HL-60 (cell line): ENCODE results near the gene MLXIP.

ENCODE experiments used
- DNase-seq, 2 experiments: peaks; one replicate each; pipeline ENCODE4 v3.0.0-alpha.2; 2010 to 2020; ENCODE audit warnings: low read depth in 1 of 2, low spot score in 1 of 2
- H3K27ac ChIP-seq: fragments of 250-450 bp; sonication (Bioruptor Pico); replicated peaks from 2 replicates; pipeline ENCODE4 v1.5.1; 2020; ENCODE audit warnings: mild to moderate bottlenecking, moderate library complexity
- H3K27me3 ChIP-seq: fragments of 250-450 bp; sonication (Bioruptor Pico); 2 replicates; pipeline ENCODE4 v1.5.1; 2021; ENCODE audit warnings: mild to moderate bottlenecking, moderate library complexity; ENCODE audit not compliant: insufficient read depth, poor library complexity, severe bottlenecking
- H3K4me3 ChIP-seq: replicated peaks from 2 replicates; pipeline ENCODE4 v1.5.1; 2011; ENCODE audit warnings: mild to moderate bottlenecking, control low read depth, low read length; ENCODE audit not compliant: insufficient read depth
- GABPA ChIP-seq: IDR thresholded peaks from 2 replicates; pipeline ENCODE4 v1.6.1; 2012; ENCODE audit warnings: low read depth
- POLR2AphosphoS5 ChIP-seq: IDR thresholded peaks from 2 replicates; pipeline ENCODE4 v1.6.1; 2012; ENCODE audit warnings: low read depth
- SPI1 ChIP-seq: IDR thresholded peaks from 2 replicates; pipeline ENCODE4 v1.6.1; 2012; ENCODE audit warnings: low read depth, mild to moderate bottlenecking, borderline replicate concordance
- TF ChIP-seq, protein P1 (sequence below): IDR thresholded peaks from one replicate; pipeline ENCODE4 v1.5.1; 2011; ENCODE audit warnings: low read length, control low read depth, inconsistent platforms; ENCODE audit not compliant: insufficient read depth
- TF ChIP-seq, protein P2 (sequence below): IDR thresholded peaks from 2 replicates; pipeline ENCODE4 v1.6.1; 2012; ENCODE audit warnings: low read depth; ENCODE audit not compliant: insufficient replicate concordance

The MLXIP gene

DNA sequence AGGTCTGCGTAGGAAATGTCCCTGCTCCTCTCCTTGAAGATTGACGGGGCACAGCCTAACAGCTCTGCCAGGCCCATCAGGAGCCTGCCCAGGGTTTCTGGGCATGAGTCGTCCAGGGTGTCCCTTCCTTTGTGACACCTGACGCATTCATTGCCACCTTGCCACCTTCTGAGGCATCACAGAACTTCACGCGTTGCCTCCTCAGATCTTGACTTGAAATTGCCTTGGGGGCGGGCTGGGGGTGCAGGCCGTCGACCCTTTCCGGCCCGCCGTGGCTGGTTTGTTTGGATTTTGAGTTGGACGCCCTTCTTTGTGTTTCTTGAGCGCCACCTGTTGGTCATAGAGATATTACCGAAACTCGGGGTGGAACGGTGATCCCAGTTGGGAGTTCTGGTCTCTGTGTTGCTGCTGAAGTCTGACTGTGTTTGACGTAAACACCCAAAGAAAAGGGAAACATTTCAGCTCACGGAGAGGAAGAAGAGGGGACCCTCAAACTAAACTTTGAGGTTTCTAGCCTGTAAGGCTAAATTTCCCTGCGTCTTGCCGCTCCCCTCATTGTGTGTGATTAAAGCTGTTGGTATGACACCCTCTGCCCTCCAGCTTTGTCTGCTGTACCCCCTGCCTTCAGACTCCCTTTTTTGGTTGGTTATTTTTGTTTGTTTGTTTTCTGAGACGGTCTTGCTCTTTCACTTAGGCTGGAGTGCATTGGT lies 44.6 kb downstream of the MLXIP start:
- no peak overlapping the region for H3K27ac ChIP-seq
- no peaks in the 10 kb centered on the region for H3K27me3 ChIP-seq
- TF ChIP-seq, protein P1, sequence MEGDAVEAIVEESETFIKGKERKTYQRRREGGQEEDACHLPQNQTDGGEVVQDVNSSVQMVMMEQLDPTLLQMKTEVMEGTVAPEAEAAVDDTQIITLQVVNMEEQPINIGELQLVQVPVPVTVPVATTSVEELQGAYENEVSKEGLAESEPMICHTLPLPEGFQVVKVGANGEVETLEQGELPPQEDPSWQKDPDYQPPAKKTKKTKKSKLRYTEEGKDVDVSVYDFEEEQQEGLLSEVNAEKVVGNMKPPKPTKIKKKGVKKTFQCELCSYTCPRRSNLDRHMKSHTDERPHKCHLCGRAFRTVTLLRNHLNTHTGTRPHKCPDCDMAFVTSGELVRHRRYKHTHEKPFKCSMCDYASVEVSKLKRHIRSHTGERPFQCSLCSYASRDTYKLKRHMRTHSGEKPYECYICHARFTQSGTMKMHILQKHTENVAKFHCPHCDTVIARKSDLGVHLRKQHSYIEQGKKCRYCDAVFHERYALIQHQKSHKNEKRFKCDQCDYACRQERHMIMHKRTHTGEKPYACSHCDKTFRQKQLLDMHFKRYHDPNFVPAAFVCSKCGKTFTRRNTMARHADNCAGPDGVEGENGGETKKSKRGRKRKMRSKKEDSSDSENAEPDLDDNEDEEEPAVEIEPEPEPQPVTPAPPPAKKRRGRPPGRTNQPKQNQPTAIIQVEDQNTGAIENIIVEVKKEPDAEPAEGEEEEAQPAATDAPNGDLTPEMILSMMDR: peak; percentile 57
- TF ChIP-seq SPI1: no peak
- TF ChIP-seq GABPA: no peak
- TF ChIP-seq, protein P2, sequence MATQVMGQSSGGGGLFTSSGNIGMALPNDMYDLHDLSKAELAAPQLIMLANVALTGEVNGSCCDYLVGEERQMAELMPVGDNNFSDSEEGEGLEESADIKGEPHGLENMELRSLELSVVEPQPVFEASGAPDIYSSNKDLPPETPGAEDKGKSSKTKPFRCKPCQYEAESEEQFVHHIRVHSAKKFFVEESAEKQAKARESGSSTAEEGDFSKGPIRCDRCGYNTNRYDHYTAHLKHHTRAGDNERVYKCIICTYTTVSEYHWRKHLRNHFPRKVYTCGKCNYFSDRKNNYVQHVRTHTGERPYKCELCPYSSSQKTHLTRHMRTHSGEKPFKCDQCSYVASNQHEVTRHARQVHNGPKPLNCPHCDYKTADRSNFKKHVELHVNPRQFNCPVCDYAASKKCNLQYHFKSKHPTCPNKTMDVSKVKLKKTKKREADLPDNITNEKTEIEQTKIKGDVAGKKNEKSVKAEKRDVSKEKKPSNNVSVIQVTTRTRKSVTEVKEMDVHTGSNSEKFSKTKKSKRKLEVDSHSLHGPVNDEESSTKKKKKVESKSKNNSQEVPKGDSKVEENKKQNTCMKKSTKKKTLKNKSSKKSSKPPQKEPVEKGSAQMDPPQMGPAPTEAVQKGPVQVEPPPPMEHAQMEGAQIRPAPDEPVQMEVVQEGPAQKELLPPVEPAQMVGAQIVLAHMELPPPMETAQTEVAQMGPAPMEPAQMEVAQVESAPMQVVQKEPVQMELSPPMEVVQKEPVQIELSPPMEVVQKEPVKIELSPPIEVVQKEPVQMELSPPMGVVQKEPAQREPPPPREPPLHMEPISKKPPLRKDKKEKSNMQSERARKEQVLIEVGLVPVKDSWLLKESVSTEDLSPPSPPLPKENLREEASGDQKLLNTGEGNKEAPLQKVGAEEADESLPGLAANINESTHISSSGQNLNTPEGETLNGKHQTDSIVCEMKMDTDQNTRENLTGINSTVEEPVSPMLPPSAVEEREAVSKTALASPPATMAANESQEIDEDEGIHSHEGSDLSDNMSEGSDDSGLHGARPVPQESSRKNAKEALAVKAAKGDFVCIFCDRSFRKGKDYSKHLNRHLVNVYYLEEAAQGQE: no peak
- no peak for TF ChIP-seq POLR2AphosphoS5
- H3K4me3 ChIP-seq: no peak overlapping the region
- peak; percentile 21 to 64 for DNase-seq

DNA sequence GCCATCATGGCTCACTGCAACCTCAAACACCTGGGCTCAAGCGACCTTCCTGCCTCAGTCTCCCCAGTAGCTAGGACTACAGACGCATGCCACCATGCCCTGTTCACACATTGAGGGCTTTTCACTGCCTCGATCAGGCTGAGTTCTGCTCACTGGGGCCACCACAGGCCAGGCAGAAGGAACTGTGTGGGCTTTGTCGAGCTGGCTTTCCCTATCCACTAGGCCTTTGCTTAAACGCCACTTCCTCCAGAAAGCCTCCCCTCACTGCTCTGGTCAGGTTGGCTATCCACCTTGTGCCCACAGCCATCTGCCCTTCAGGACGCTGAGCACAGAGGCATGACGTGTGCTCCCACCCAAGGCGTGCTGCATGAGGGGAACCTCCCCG lies 45.2 kb downstream of the MLXIP start:
- H3K4me3 ChIP-seq: no peak overlapping the region
- H3K27me3 ChIP-seq: no peaks in the 10 kb centered on the region
- DNase-seq: no peak
- TF ChIP-seq GABPA (no peak), SPI1 (no peak)
- TF ChIP-seq, protein P2: no peak
- TF ChIP-seq, protein P1: no peak
- H3K27ac ChIP-seq: no peak overlapping the region

DNA sequence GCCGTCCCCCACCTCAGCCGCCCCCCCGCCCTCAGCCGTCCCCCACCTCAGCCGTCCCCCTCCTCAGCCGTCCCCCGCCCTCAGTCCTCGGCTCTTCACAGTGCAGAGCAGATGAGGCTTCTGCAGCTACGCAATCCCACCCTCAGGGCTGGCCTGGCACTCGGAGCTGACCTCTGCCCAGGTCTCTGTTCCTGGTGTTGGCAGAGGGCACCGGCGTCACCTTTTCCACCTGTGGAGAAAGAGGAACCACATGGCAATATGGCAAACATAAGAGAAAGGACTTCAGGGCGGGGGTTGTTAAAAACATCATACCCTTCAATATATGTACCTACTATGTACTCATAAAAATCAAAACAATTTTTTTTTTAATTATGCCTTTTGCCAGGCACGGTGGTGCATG lies 45.8 kb downstream of the MLXIP start:
- no peak overlapping the region for H3K27ac ChIP-seq
- no peak for TF ChIP-seq SPI1
- no peak for TF ChIP-seq POLR2AphosphoS5
- no peak for TF ChIP-seq GABPA
- TF ChIP-seq, protein P1: no peak
- TF ChIP-seq, protein P2: no peak

More for the DNA sequence above, 45.8 kb downstream of the MLXIP start:
- no peak overlapping the region for H3K4me3 ChIP-seq
- H3K27me3 ChIP-seq: no peaks in the 10 kb centered on the region
- DNase-seq: no peak
